Mammary epithelial cell (primary cell): Measurements from ENCODE around the gene MRPS17.

Source experiments
- EZH2 ChIP-seq: IDR thresholded peaks from 2 replicates; pipeline ENCODE4 v1.6.1; 2012; ENCODE audit warnings: low read length, inconsistent platforms, borderline replicate concordance
- TF ChIP-seq, protein P1 (sequence below), 2 donors: IDR thresholded peaks in 1 of 2; conservative IDR thresholded peaks in 1 of 2; 2 replicates each; pipeline ENCODE4 v1.5.1; 2011 to 2012; ENCODE audit warnings: inconsistent platforms in 2 of 2, low read length in 2 of 2, mild to moderate bottlenecking in 2 of 2, control low read depth in 1 of 2, low read depth in 1 of 2; ENCODE audit not compliant: insufficient read depth in 1 of 2; ENCODE audit errors: extremely low read depth in 1 of 2

DNA sequence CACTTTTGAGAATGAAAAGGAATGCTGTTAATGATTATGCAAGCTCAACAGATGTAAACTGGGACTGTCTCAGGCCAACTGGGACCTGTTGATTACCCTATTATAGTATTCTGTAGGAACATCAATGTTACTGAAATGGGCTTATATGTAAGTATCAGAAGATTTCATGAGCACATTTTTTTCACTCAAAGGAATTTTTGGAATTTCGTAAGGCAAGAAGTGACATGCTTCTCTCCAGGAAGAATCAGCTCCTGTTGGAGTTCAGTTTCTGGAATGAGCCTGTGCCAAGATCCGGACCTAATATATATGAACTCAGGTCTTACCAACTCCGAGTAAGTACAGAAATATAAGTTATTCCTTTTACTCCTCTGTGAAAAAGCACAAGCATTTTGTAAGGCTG, 31.9 kb downstream of the MRPS17 start:
- TF ChIP-seq, protein P1, sequence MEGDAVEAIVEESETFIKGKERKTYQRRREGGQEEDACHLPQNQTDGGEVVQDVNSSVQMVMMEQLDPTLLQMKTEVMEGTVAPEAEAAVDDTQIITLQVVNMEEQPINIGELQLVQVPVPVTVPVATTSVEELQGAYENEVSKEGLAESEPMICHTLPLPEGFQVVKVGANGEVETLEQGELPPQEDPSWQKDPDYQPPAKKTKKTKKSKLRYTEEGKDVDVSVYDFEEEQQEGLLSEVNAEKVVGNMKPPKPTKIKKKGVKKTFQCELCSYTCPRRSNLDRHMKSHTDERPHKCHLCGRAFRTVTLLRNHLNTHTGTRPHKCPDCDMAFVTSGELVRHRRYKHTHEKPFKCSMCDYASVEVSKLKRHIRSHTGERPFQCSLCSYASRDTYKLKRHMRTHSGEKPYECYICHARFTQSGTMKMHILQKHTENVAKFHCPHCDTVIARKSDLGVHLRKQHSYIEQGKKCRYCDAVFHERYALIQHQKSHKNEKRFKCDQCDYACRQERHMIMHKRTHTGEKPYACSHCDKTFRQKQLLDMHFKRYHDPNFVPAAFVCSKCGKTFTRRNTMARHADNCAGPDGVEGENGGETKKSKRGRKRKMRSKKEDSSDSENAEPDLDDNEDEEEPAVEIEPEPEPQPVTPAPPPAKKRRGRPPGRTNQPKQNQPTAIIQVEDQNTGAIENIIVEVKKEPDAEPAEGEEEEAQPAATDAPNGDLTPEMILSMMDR (conservative IDR thresholded peaks at IDR 0.05 in 1 of 2, IDR thresholded peaks at IDR 0.05 in 1 of 2; ENCODE audit: extremely low read depth in 1 of 2, insufficient read depth in 1 of 2, low read depth in 1 of 2, low read length in 2 of 2) = no peak
- TF ChIP-seq EZH2 = no peak
